Stomach (tissue), 4 donors: ENCODE results near the gene POC1B.

Experiments used
- CTCF ChIP-seq, 7 experiments: fragments of 450-650 bp in 4 of 7; fragments of 200-600 bp in 3 of 7; sonication (generic) in 3 of 7; IDR thresholded peaks; one replicate each; pipeline ENCODE4 v1.5.1; 2016 to 2019; ENCODE audit warnings: antibody characterized with exemption in 7 of 7, control low read depth in 2 of 7, mild to moderate bottlenecking in 1 of 7
- EP300 ChIP-seq: sonication (generic); formaldehyde crosslinking; IDR thresholded peaks from one replicate; pipeline ENCODE4 v1.6.1; 2017; ENCODE audit warnings: antibody characterized with exemption
- POLR2A ChIP-seq, 4 donors: fragments of 450-650 bp; IDR thresholded peaks; one replicate each; pipeline ENCODE4 v1.6.1; 2016; ENCODE audit warnings: antibody characterized with exemption in 4 of 4, control low read depth in 2 of 4, mild to moderate bottlenecking in 1 of 4, moderate library complexity in 1 of 4
- POLR2AphosphoS5 ChIP-seq, 3 donors: sonication (generic); formaldehyde crosslinking; IDR thresholded peaks; one replicate each; pipeline ENCODE4 v1.6.1; 2016; ENCODE audit warnings: antibody characterized with exemption in 3 of 3

DNA sequence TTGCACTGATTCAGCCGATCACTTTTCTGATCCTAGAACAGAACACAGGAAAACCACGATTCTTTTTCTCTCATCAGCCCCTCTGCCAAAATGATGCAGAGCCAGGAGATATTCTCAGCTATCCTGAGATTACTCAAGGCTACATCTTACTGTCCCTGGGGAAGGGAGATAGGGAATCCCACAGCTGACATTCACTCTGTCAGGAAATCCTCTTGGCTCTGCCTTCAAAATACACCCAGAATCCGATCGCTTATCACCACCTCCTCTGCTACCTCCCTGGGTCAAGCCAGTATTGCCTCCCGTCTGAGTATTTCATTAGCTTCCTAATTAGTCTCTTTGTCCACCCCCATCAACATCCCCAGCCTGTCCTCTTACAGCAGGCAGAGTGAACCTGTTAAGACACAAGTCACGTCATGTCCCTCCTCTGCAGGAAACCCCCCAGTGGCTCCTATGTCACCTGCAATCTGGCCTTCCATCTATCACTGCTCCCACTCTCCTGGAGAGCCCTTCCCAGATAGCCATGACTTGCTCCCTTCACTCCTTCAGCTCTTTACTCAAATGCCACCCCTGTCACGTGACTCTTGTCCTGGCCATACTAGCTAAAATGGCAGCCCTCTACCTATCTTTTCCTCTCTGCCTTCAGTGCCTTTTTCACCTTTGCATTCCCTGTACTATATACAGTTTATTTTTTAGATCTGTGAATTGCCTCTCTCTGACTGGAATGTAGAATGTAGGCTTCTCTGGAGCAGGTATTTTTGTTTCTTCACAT is 71.6 kb downstream of the POC1B start:
- TF ChIP-seq CTCF (IDR thresholded peaks at IDR 0.05), result no peak
- TF ChIP-seq POLR2A (IDR thresholded peaks at IDR 0.05), result no peak
- TF ChIP-seq POLR2AphosphoS5 (IDR thresholded peaks at IDR 0.05), result no peak
- TF ChIP-seq EP300, result no peak
